ENCODE data around the gene MYLK3.
"Not testable (repeated sequence)": the region's sequence is repeated elsewhere in the genome, so short reads cannot be mapped to it uniquely, and the experiment has no call there.

Gene MYLK3

DNA sequence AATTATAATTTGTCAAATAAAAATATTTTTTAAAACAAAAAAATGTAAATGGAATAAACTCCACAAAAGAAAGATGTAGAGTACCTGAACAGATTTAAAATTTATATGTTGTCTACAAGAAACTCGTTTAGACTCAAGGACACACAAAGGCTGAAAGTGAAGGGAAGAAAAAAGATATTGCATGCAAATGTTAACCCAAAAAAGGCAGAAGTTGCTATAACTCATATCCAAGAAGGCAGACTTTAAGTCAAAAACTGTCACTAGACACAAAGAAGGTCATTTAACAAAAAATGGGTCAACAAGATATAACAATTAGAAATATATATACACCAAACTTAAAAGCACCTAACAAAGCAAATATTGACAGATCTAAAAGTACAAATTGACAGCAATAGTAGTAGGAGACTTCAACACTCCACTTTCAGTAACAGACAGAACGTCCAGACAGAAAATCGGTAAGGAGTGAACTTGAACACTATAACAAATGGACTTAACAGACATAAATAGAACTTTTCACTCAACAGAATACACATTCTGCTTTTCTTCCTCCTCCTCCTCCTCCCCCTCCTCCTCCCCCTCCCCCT lies 40.8 kb upstream of the MYLK3 start:
- TF ChIP-seq, protein P1, sequence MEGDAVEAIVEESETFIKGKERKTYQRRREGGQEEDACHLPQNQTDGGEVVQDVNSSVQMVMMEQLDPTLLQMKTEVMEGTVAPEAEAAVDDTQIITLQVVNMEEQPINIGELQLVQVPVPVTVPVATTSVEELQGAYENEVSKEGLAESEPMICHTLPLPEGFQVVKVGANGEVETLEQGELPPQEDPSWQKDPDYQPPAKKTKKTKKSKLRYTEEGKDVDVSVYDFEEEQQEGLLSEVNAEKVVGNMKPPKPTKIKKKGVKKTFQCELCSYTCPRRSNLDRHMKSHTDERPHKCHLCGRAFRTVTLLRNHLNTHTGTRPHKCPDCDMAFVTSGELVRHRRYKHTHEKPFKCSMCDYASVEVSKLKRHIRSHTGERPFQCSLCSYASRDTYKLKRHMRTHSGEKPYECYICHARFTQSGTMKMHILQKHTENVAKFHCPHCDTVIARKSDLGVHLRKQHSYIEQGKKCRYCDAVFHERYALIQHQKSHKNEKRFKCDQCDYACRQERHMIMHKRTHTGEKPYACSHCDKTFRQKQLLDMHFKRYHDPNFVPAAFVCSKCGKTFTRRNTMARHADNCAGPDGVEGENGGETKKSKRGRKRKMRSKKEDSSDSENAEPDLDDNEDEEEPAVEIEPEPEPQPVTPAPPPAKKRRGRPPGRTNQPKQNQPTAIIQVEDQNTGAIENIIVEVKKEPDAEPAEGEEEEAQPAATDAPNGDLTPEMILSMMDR (IDR thresholded peaks at IDR 0.05; ENCODE audit: control insufficient read depth, insufficient read depth, low read depth, low read length, missing control alignments), result no peak
- no peak overlapping the region for H3K4me3 ChIP-seq (ENCODE audit: control insufficient read depth, low read depth, low read length)
- no peak for DNase-seq (ENCODE audit: low read depth)

- DNase-seq (ENCODE audit: low read depth), result no peak
- TF ChIP-seq, protein P1 (IDR thresholded peaks at IDR 0.05; ENCODE audit: control insufficient read depth, insufficient read depth, low read depth, low read length, missing control alignments), result no peak
- no peak overlapping the region for H3K4me3 ChIP-seq (ENCODE audit: control insufficient read depth, low read depth, low read length)
Observed at GRCh38 chr16:46787909-46788308, 39.8 kb upstream of the MYLK3 start.

DNA sequence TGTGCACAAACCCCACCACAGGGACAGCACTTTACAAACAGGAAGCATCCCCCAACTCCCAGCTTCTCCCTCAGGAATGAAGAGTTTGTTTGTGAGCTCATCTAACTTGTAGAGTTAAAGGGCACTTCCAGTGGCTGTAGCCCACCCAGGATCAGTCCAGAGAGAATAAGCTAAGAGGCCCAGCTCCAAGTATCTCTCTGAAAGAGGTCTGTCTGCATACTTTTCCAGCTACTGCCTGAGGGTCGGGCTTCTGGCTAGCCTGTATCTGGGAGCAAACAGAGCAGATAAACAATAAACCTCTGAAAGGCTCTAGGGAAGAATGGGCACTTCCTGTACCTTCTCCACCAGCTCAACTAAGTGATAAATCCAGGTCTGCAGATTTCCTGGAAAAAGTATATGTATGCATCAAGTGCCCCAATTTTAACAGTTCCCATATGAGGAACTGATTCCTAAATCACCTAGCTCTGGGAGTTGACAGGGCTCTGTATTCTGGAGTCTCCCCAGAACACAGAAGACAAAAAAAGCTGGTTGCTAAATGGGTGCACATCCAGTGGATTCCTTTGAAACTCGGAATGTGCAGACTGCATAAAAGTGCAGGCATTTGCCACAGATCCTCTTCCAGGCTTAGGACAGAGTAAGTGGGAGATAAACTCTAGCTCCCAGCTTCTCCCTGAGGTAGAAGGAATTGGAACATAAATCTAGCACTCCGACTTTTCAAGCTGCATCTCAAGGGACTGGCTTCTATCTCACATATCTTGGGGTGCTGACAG lies 37.1 kb upstream of the MYLK3 start:
- TF ChIP-seq, protein P1 (IDR thresholded peaks at IDR 0.05; ENCODE audit: control insufficient read depth, insufficient read depth, low read depth, low read length, missing control alignments), result no peak
- H3K4me3 ChIP-seq (ENCODE audit: control insufficient read depth, low read depth, low read length), result no peak overlapping the region
- no peak for DNase-seq (ENCODE audit: low read depth)

DNA sequence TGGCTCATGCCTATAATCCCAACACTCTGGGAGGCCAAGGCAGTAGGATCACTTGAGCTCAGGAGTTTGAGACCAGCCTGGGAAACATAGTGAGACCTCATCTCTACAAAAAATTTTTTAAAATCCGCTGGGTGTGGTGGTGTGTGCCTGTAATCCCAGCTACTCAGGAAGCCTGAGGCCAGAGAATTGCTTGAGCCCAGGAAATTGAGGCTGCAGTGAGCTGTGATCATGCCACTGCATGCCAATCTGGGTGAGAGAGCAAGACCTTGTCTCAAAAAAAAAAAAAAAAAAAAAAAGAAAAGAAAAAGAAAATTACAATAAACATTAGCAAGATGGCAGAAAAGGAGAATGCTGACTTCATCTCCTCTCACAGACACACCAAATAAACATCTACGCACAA lies 36.4 kb upstream of the MYLK3 start:
- not testable (repeated sequence) for DNase-seq (ENCODE audit: low read depth); H3K4me3 ChIP-seq (ENCODE audit: control insufficient read depth, low read depth, low read length)

GRCh38 chr16:46783800-46784199 lies 35.7 kb upstream of the MYLK3 start:
- H3K4me3 ChIP-seq (ENCODE audit: control insufficient read depth, low read depth, low read length), result no peak overlapping the region
- TF ChIP-seq, protein P1 (IDR thresholded peaks at IDR 0.05; ENCODE audit: control insufficient read depth, insufficient read depth, low read depth, low read length, missing control alignments), result no peak
- DNase-seq (ENCODE audit: low read depth), result no peak

- DNase-seq (ENCODE audit: low read depth), result no peak
- no peak overlapping the region for H3K4me3 ChIP-seq (ENCODE audit: control insufficient read depth, low read depth, low read length)
- TF ChIP-seq, protein P1 (IDR thresholded peaks at IDR 0.05; ENCODE audit: control insufficient read depth, insufficient read depth, low read depth, low read length, missing control alignments), result no peak
Observed at GRCh38 chr16:46782320-46782719, 34.2 kb upstream of the MYLK3 start.

GRCh38 chr16:46777804-46778203 lies 29.7 kb upstream of the MYLK3 start:
- no peak overlapping the region for H3K4me3 ChIP-seq (ENCODE audit: control insufficient read depth, low read depth, low read length)
- no peak for DNase-seq (ENCODE audit: low read depth)
- TF ChIP-seq, protein P1 (IDR thresholded peaks at IDR 0.05; ENCODE audit: control insufficient read depth, insufficient read depth, low read depth, low read length, missing control alignments), result no peak
